PC-3 (cell line): ENCODE measurements around the gene ARFIP1. TPM values are rescaled to one million over a fixed set of nuclear protein-coding genes. Genes with fewer than 3 reads are reported as not detected.

Experiments used
- ATAC-seq: fragments of 200-7000 bp; cut with Tn5 transposase; 2 replicates; pipeline ENCODE4 v1.9.1; 2020; ENCODE audit warnings: mild to moderate bottlenecking, moderate library complexity
- BruUV-seq: library from RNA; stranded (reverse); fragments of 400-500 nt; replicated peaks from 2 replicates; lab custom pipeline; 2021; lab: Mats Ljungman, UMichigan
- CTCF ChIA-PET: fragments of 300-600 bp; sonication (Branson Sonifier 250); formaldehyde crosslinking; loops from one replicate; lab custom pipeline; 2022; ENCODE audit warnings: antibody characterized with exemption; lab: Charles Lee
- POLR2A ChIA-PET: fragments of 300-600 bp; sonication (Branson Sonifier 250); formaldehyde crosslinking; loops from one replicate; lab custom pipeline; 2022; ENCODE audit warnings: antibody characterized with exemption; ENCODE audit not compliant: unreplicated experiment; lab: Charles Lee
- DNase-seq: peaks from one replicate; pipeline ENCODE4 v3.0.0-alpha.2; 2015
- H2AFZ ChIP-seq: fragments of 300-600 bp; sonication (generic); 2 replicates; pipeline ENCODE4 v1.6.0; 2016; ENCODE audit warnings: antibody characterized with exemption, low read length
- H3F3A ChIP-seq: fragments of 300-600 bp; sonication (generic); one replicate; pipeline ENCODE4 v1.6.0; 2017; ENCODE audit warnings: antibody characterized with exemption, low read length, control low read depth, mild to moderate bottlenecking; ENCODE audit not compliant: unreplicated experiment
- H3K27ac ChIP-seq: fragments of 300-600 bp; sonication (generic); 2 replicates; pipeline ENCODE4 v1.5.1; 2016; ENCODE audit warnings: mild to moderate bottlenecking, low read length
- H3K27me3 ChIP-seq: fragments of 300-600 bp; sonication (generic); 2 replicates; pipeline ENCODE4 v1.6.1; 2016; ENCODE audit warnings: low read length, mixed read lengths
- H3K36me3 ChIP-seq: fragments of 300-600 bp; sonication (generic); 2 replicates; pipeline ENCODE4 v1.6.1; 2016; ENCODE audit warnings: low read depth, mixed run types, low read length, mixed read lengths
- H3K4me1 ChIP-seq: fragments of 300-600 bp; sonication (generic); 2 replicates; pipeline ENCODE4 v1.5.1; 2016; ENCODE audit warnings: low read length; ENCODE audit not compliant: insufficient read depth
- H3K4me2 ChIP-seq: fragments of 300-600 bp; sonication (generic); 2 replicates; pipeline ENCODE4 v1.6.0; 2016; ENCODE audit warnings: low read length
- H3K4me3 ChIP-seq: fragments of 300-600 bp; sonication (generic); 2 replicates; pipeline ENCODE4 v1.5.1; 2016; ENCODE audit warnings: mild to moderate bottlenecking, low read length, mixed read lengths
- H3K79me2 ChIP-seq: fragments of 300-600 bp; sonication (generic); 2 replicates; pipeline ENCODE4 v1.6.1; 2017; ENCODE audit warnings: low read length, mixed read lengths
- H3K9ac ChIP-seq: fragments of 300-600 bp; sonication (generic); 2 replicates; pipeline ENCODE4 v1.6.0; 2016; ENCODE audit warnings: mild to moderate bottlenecking, low read length
- H3K9me2 ChIP-seq: fragments of 300-600 bp; sonication (generic); replicated peaks from 2 replicates; pipeline ENCODE4 v1.6.1; 2016; ENCODE audit warnings: mixed run types, low read length, mixed read lengths
- H3K9me3 ChIP-seq: fragments of 300-600 bp; sonication (generic); 2 replicates; pipeline ENCODE4 v1.6.1; 2016; ENCODE audit warnings: low read length, mixed read lengths
- H4K20me1 ChIP-seq: fragments of 300-600 bp; sonication (generic); 2 replicates; pipeline ENCODE4 v1.6.1; 2016; ENCODE audit warnings: low read length, mixed read lengths
- EZH2 ChIP-seq: fragments of 300-600 bp; sonication (generic); IDR thresholded peaks from one replicate; pipeline ENCODE4 v1.6.1; 2017; ENCODE audit warnings: antibody characterized with exemption, mild to moderate bottlenecking, low read length; ENCODE audit not compliant: unreplicated experiment
- EZH2phosphoT487 ChIP-seq: fragments of 300-600 bp; sonication (generic); IDR thresholded peaks from 2 replicates; pipeline ENCODE4 v1.6.1; 2018; ENCODE audit warnings: mild to moderate bottlenecking, antibody characterized with exemption, low read length, borderline replicate concordance
- intact Hi-C: fragments of 100-400 bp; cut with micrococcal nuclease; formaldehyde crosslinking; loops from 2 replicates; pipeline ENCODE4 v1.9.0; 2023
- total RNA-seq: library from RNA; depleted of rRNA; stranded (reverse); fragments of >200 nt; gene quantifications from 2 replicates; pipeline ENCODE4 v1.2.3, GENCODE V29; 2014
- TF ChIP-seq, protein P1 (sequence below): fragments of 300-600 bp; sonication (generic); conservative IDR thresholded peaks from 2 replicates; pipeline ENCODE4 v1.5.1; 2017; ENCODE audit warnings: antibody characterized with exemption, low read depth, mild to moderate bottlenecking, low read length

ARFIP1 gene
- total RNA-seq, 1 experiment from 2014 or later = 23.5 TPM

DNA sequence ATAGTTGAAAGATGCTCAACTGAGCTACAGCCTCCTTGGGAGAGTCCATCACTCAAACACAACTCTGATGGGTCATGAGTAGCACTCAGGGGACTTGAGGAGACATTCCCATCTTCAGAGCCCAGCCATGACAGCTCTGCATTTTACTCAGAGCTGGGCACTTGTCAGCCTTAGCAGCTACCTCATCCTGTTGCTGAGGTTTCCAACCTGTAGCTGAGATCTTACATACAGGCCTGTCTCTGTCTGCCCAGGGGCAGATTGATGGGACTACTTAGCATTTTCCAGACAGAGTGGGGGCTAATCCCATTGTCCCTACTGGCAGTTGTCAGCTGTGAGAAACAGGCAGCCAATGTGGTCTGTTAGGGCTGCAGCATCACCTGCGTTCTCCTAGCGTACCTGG, 159.9 kb downstream of the ARFIP1 start:
- Histone ChIP-seq H3K9me2 (no peaks in the 10 kb centered on the region), H3K4me3 (no peak overlapping the region), H3K9me3 (no peaks in the 10 kb centered on the region), H3K27me3 (no peaks in the 10 kb centered on the region), H3K79me2 (no peaks in the 10 kb centered on the region), H3K4me1 (peaks cover 9% of the 10 kb centered on the region), H3K9ac (no peak overlapping the region), H3K27ac (no peak overlapping the region), H3K36me3 (no peaks in the 10 kb centered on the region), H2AFZ (no peak overlapping the region), H4K20me1 (no peaks in the 10 kb centered on the region), H3F3A (no peaks in the 10 kb centered on the region), H3K4me2 (no peak overlapping the region)
- BruUV-seq = no TSS peak
- POLR2A ChIA-PET = no interaction called here
- CTCF ChIA-PET = no interaction called here
- ATAC-seq (no peak), DNase-seq (no peak)
- intact Hi-C loops = loop anchor here (5.0 kb wide), 2 partner anchors 37 to 92 kb away; no protein-coding TSS in a partner anchor
- TF ChIP-seq EZH2phosphoT487 (no peak), EZH2 (no peak)
- TF ChIP-seq, protein P1, sequence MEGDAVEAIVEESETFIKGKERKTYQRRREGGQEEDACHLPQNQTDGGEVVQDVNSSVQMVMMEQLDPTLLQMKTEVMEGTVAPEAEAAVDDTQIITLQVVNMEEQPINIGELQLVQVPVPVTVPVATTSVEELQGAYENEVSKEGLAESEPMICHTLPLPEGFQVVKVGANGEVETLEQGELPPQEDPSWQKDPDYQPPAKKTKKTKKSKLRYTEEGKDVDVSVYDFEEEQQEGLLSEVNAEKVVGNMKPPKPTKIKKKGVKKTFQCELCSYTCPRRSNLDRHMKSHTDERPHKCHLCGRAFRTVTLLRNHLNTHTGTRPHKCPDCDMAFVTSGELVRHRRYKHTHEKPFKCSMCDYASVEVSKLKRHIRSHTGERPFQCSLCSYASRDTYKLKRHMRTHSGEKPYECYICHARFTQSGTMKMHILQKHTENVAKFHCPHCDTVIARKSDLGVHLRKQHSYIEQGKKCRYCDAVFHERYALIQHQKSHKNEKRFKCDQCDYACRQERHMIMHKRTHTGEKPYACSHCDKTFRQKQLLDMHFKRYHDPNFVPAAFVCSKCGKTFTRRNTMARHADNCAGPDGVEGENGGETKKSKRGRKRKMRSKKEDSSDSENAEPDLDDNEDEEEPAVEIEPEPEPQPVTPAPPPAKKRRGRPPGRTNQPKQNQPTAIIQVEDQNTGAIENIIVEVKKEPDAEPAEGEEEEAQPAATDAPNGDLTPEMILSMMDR = no peak

GRCh38 chr4:152940461-152940860, 160.7 kb downstream of the ARFIP1 start:
- H2AFZ ChIP-seq = no peak overlapping the region
- H3K9me3 ChIP-seq = no peaks in the 10 kb centered on the region
- H3K27me3 ChIP-seq = no peaks in the 10 kb centered on the region
- peaks cover 2% of the 10 kb centered on the region for H3K4me1 ChIP-seq
- H4K20me1 ChIP-seq = no peaks in the 10 kb centered on the region
- CTCF ChIA-PET = no interaction called here
- H3F3A ChIP-seq = no peaks in the 10 kb centered on the region
- no peak for ATAC-seq
- H3K79me2 ChIP-seq = no peaks in the 10 kb centered on the region
- POLR2A ChIA-PET = no interaction called here
- no peak overlapping the region for H3K27ac ChIP-seq
- no peak overlapping the region for H3K4me3 ChIP-seq
- TF ChIP-seq EZH2phosphoT487 (no peak), EZH2 (no peak)
- TF ChIP-seq, protein P1 = no peak
- no peak overlapping the region for H3K9ac ChIP-seq
- no peak overlapping the region for H3K4me2 ChIP-seq
- no peaks in the 10 kb centered on the region for H3K36me3 ChIP-seq
- BruUV-seq = no TSS peak
- no peaks in the 10 kb centered on the region for H3K9me2 ChIP-seq
- no peak for DNase-seq
- intact Hi-C loops = no loop called here

DNA sequence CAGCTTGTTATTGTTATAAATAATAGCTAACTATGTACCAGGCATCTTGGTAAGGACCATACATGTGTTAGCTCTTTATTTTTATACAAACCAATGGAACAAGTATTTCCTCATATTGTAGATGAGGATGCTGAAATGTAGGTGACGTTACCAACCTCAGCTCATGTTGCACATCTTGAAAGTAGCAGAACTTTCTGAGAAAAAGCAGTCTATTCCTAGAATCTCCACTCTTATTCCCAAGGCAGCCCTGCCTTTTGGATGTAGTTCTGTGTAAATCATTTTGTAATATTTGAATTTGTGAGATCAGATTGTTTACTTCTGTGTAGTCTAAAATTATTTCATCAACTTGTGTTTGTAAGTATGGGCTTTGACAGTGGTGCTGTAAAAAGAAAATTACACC, 161.7 kb downstream of the ARFIP1 start:
- Histone ChIP-seq H3K79me2 (no peaks in the 10 kb centered on the region), H3K4me1 (no peaks in the 10 kb centered on the region), H2AFZ (no peak overlapping the region), H3K9ac (no peak overlapping the region), H3K9me3 (no peaks in the 10 kb centered on the region), H3K27ac (no peak overlapping the region), H3F3A (no peaks in the 10 kb centered on the region), H3K4me3 (no peak overlapping the region), H3K9me2 (no peaks in the 10 kb centered on the region), H4K20me1 (no peaks in the 10 kb centered on the region), H3K4me2 (no peak overlapping the region), H3K36me3 (no peaks in the 10 kb centered on the region), H3K27me3 (no peaks in the 10 kb centered on the region)
- BruUV-seq = no TSS peak
- TF ChIP-seq EZH2phosphoT487 = no peak
- TF ChIP-seq EZH2 = no peak
- ChIA-PET POLR2A (no interaction called here), CTCF (no interaction called here)
- ATAC-seq (no peak), DNase-seq (no peak)
- intact Hi-C loops = no loop called here
